Mucosa of descending colon (tissue), 3 donors: Measurements from ENCODE around the gene AKAP8. TPM values are rescaled to one million over a fixed set of nuclear protein-coding genes. Genes with fewer than 3 reads are reported as not detected.

Experiments
- ATAC-seq: fragments of 200-7000 bp; cut with Tn5 transposase; one replicate; pipeline ENCODE4 v1.9.1; 2020; ENCODE audit warnings: mild to moderate bottlenecking, moderate library complexity
- DNase-seq, 3 donors: peaks; one replicate each; pipeline ENCODE4 v3.0.0-alpha.2; 2020
- H3K36me3 ChIP-seq: fragments of 200-600 bp; one replicate; pipeline ENCODE4 v1.8.0; 2021; ENCODE audit warnings: low read depth, mild to moderate bottlenecking
- H3K4me1 ChIP-seq: fragments of 200-600 bp; one replicate; pipeline ENCODE4 v1.8.0; 2021; ENCODE audit warnings: low read depth, mild to moderate bottlenecking
- H3K4me3 ChIP-seq: fragments of 200-600 bp; one replicate; pipeline ENCODE4 v1.8.0; 2021; ENCODE audit warnings: mild to moderate bottlenecking
- H3K9me3 ChIP-seq: fragments of 200-600 bp; one replicate; pipeline ENCODE4 v1.8.0; 2021; ENCODE audit warnings: mild to moderate bottlenecking
- intact Hi-C, 2 donors: fragments of 100-400 bp; cut with DNase I in 1 of 2; cut with micrococcal nuclease in 1 of 2; formaldehyde crosslinking; loops; one replicate each; pipeline versions ENCODE4 v1.11.0 to v1.11.1; 2022; cut with DNase I, micrococcal nuclease
- total RNA-seq, 3 donors: library from RNA; stranded (reverse); fragmentation: NEBNext Ultra II Directional in 2 of 3; extraction: Animal tissue kit (Norgen Biotek cat#: 25700) in 2 of 3; gene quantifications; one replicate each; pipeline versions ENCODE4 v1.2.1 to v1.2.4, GENCODE V29; 2021 to 2023
- TF ChIP-seq, protein P1 (sequence below): fragments of 200-600 bp; IDR thresholded peaks from one replicate; pipeline ENCODE4 v1.8.0; 2022; ENCODE audit warnings: antibody characterized with exemption, mild to moderate bottlenecking
- donor health status: DM: no; HTN: no; CAD: no; lungs with moderate emphysema.
- donor health status: DM: no; HTN: no; CAD: no.
- donor health status: DM: no; HTN: yes; CAD: no.

The AKAP8 gene
- total RNA-seq, 3 donors from 2014 or later, result 37.8 to 50.0 (median 41.3) TPM

DNA sequence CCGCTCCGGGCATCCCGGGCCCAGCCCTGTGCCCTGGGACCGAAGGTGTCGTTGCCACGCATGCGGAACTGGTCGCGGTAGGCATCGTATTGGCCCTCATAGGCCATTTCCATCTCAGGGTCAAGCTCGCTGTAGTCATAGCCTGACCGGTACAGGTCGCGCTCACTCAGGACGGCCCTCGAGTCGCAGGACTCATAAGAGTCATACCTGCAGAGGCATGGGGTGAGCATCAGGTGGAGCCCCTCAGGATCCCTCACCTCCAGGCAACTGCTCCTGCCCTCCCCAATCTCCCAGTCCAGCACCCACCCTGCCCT lies 21.8 kb upstream of the AKAP8 start:
- H3K36me3 ChIP-seq, result peaks cover 26% of the 10 kb centered on the region
- no peak for DNase-seq
- peaks cover 3% of the 10 kb centered on the region for H3K4me1 ChIP-seq

DNA sequence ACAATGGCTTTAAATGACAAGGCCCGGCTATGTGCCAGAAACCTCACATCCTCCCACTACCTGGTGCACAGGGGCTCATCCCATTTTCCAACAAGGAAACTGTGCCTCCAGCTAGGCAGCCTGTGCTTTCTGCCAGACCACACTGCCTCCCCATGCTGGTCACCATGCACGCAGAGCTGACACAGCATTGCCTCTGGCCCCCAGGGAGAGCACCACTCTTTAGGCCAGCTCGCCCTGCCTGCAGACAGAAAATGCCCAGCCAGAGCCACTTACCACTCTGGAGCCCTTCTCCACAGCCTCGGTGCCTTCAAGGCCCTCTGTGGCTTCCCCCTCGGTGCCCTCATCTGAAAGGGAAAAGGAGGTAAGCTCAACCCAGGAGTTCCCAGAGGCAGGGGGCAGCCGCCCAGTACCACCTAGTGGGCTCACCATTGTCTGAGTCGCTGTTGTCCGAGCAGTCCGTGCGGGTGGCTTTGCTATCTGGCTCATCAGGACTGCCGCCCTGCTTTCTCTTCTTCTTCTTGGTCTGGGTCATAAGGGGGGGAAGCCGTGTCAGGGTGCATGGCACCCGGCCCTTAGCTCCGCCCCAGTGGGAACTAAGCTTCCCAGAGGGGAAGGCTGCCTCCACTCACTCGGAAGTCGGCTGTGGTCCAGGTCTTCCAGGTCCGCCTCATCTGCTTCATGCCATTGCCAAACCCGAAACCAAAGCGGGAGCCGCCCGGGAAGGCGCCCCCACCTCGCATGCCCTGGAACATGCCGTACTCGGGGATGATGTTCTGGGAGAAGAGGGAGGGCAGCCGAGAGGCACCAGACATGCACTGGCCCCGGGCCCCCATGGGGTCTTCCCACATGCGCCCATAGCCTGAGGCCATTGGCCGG lies 21.2 kb upstream of the AKAP8 start:
- Histone ChIP-seq H3K36me3 (peaks cover 26% of the 10 kb centered on the region), H3K9me3 (no peaks in the 10 kb centered on the region), H3K4me1 (peaks cover 2% of the 10 kb centered on the region), H3K4me3 (no peak overlapping the region)
- TF ChIP-seq, protein P1, sequence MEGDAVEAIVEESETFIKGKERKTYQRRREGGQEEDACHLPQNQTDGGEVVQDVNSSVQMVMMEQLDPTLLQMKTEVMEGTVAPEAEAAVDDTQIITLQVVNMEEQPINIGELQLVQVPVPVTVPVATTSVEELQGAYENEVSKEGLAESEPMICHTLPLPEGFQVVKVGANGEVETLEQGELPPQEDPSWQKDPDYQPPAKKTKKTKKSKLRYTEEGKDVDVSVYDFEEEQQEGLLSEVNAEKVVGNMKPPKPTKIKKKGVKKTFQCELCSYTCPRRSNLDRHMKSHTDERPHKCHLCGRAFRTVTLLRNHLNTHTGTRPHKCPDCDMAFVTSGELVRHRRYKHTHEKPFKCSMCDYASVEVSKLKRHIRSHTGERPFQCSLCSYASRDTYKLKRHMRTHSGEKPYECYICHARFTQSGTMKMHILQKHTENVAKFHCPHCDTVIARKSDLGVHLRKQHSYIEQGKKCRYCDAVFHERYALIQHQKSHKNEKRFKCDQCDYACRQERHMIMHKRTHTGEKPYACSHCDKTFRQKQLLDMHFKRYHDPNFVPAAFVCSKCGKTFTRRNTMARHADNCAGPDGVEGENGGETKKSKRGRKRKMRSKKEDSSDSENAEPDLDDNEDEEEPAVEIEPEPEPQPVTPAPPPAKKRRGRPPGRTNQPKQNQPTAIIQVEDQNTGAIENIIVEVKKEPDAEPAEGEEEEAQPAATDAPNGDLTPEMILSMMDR, result no peak
- intact Hi-C loops, result no loop called here
- ATAC-seq (no peak), DNase-seq (no peak)

More for the DNA sequence above, 21.8 kb upstream of the AKAP8 start:
- no peak for ATAC-seq
- Histone ChIP-seq H3K4me3 (no peak overlapping the region), H3K9me3 (no peaks in the 10 kb centered on the region)
- intact Hi-C loops, result no loop called here
- TF ChIP-seq, protein P1, result no peak

DNA sequence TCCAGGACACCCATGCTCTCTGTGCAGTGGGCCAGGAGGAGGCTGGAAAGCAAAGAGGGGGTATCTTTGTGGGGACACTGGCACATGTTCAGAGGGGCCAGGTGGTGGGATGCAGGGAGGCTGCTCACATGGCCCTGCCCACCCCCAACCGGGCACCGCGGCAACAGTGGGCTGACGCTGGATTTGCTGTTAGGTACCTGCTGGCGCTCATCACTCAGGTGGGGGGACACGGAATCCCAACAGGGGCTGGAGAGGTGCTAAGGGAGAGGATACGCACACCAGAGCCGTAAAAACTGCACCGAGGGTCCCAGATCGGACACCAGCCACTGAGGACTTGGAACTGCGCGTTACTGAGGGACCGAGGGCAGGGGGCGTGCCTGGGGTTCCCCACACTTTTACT lies 20.0 kb upstream of the AKAP8 start:
- intact Hi-C loops, result no loop called here
- no peak for DNase-seq
- Histone ChIP-seq H3K4me3 (no peak overlapping the region), H3K36me3 (peaks cover 26% of the 10 kb centered on the region), H3K4me1 (peaks cover 2% of the 10 kb centered on the region), H3K9me3 (no peaks in the 10 kb centered on the region)
- no peak for ATAC-seq
- TF ChIP-seq, protein P1, result no peak

DNA sequence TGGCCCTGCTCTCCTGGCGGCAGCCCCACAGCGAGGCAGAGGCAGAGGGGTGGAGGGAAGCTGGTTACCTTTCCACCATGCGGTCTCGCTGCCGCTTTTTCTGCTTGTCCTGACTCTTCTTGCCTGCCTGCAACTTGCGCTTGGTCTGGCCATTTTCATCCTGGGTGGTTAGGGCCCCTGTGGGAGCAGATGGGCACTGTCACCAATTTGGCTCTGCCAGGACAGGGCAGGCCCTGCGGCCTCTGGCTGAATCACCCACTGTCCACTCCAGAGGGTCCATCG lies 19.6 kb upstream of the AKAP8 start:
- intact Hi-C loops, result no loop called here
- peaks cover 26% of the 10 kb centered on the region for H3K36me3 ChIP-seq
- ATAC-seq, result no peak
- no peaks in the 10 kb centered on the region for H3K9me3 ChIP-seq
- DNase-seq, result no peak
- TF ChIP-seq, protein P1, result no peak
- peaks cover 2% of the 10 kb centered on the region for H3K4me1 ChIP-seq
- no peak overlapping the region for H3K4me3 ChIP-seq

DNA sequence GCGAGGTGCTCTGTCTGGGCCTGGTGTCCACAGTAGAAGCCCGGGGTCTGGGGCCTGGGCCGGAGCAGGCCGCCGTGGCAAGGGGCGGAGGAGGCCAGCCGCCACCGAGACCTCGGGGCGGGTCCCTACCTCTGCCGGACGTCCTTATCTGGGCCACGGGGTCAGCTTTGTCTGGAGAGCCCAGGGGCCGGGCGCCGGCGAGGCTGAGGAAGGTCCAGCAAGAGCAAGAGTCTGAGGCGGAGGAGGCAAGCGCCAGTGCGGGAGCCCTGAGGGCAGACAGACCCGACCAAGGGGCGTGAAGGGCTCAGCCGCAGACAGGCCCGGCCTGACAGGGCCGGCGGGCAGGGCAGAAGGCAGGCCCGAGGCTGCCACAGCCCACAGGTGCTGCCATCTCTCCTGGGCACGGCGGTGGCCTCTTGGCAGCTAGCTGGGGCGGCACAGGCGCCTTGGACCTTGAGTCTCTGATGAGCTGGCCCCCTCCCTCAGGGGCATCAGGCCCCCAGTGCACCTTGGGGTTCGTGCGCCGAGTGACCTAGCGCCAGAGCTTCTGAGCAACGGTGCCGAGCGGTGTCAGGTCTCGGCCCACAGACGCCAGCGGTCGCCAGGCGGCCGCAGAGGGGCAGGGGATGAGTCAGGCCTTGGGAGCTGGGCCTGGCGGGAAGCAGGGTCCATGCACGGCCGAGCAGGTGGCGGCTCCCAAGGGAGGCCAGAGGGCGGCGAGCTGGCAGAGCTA lies 19.1 kb upstream of the AKAP8 start:
- Histone ChIP-seq H3K4me3 (no peak overlapping the region), H3K4me1 (no peaks in the 10 kb centered on the region), H3K36me3 (peaks cover 26% of the 10 kb centered on the region), H3K9me3 (no peaks in the 10 kb centered on the region)
- ATAC-seq (no peak), DNase-seq (no peak)
- intact Hi-C loops, result no loop called here
- TF ChIP-seq, protein P1, result no peak
